HL-60/S4 (cell line): Measurements from ENCODE around the gene PTK7.

ENCODE experiments used
- in situ Hi-C: fragments of 300-500 bp; cut with MboI; formaldehyde crosslinking; loops from 2 replicates; pipeline ENCODE4 v1.14.3; 2022; ENCODE audit warnings: low sequenced_read_pairs

PTK7 gene

GRCh38 chr6:43175676-43176422 lies 99.7 kb downstream of the PTK7 start:
- in situ Hi-C loops = no loop called here

DNA sequence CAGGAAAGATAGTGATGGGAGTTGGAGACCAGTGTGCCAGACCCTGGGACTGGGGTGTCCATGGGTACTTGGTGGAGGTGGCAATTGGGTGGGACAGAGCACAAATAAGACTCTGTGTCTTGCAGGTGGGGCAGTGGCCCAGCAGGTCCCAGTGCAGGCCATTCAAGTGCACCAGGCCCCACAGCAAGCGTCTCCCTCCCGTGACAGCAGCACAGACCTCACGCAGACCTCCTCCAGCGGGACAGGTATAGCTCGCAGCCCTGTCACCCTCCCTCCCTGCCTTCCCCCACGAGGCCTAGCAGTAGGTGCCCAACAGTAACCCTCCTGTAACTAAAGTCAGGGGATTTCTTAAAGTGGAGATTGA lies 100.3 kb downstream of the PTK7 start:
- in situ Hi-C loops = no loop called here

DNA sequence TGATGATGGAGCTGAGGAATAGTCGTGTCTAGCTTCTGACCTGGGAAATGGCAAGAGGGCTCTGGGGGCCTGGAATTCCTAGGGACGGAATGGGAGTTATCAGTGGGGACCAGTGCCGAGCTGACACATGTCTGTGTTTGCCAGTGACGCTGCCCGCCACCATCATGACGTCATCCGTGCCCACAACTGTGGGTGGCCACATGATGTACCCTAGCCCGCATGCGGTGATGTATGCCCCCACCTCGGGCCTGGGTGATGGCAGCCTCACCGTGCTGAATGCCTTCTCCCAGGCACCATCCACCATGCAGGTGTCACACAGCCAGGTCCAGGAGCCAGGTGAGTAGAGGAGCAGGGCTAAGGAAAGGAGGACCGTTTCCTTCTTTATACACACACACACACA lies 102.0 kb downstream of the PTK7 start:
- in situ Hi-C loops = no loop called here

GRCh38 chr6:43178951-43179830 lies 103.1 kb downstream of the PTK7 start:
- in situ Hi-C loops = no loop called here

GRCh38 chr6:43180058-43180457 lies 103.9 kb downstream of the PTK7 start:
- in situ Hi-C loops = no loop called here

DNA sequence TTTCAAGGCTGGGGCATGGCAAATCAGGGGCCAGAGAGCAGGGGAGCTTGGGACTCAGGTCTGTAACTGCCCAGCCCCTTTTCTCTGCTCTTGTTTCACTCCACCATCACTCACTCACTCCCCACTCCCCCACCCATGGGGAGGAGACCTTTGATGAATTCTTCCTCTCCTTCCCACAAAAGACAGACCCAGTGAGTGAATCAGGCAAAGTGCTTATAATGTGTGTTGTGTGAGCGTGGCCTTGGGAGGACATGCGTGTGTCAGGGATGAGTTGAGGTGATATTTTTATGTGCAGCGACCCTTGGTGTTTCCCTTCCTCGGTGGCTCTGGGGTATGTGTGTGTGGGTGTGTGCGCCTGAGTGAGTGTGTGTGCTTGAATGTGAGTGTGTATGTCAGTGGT lies 104.9 kb downstream of the PTK7 start:
- in situ Hi-C loops = no loop called here

- in situ Hi-C loops = no loop called here
Observed at GRCh38 chr6:43181621-43181941, 105.5 kb downstream of the PTK7 start.

DNA sequence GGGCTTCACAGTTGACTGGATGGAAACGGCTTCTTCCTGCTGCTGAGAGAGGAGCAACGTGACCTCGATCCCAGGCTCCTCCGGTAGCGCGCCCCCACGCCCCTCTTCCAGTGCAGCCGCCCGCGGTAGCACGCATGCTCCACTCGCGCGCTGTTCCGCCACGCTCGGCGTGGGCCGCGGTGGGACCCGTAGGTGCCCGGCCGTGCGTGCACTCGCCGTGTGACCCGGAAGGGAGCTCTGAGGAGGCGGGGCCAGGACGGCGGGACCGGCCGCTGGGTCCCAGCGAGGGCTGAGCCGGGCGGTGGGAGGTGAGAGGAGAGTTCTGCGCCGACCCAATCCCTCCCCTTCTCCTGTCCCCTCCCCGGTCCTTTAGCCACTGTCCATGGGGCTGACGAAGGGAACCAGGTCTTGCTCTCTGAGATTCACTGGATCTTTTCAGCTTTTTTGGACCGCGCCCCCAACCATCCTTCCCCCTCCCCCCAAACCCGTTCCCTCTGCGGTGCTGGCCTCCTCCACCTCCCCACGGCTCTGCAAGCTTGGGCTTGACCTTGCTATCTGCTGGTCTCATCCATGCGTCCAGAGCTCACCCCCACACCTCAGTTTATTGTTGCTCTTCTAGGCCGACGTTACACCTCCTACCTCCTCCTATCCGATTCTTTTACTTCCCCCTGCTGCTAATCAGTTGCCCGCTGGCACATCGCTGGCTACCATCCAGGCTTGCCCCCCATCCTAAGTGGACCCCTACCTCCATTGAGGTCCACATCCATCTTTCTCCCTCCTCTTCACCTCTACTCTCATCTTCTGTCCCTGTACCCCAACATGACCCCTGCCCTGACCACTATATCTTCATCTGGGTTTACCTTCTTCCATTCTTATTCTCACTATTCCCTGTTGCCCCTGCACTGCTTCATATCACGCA lies 106.1 kb downstream of the PTK7 start, which contains the start of gene CUL9:
TSS of gene CUL9 (plus strand) at position 255 of the 919 bp plus-strand sequence. CDS start 2,115 bp downstream, outside the sequence.
- in situ Hi-C loops = no loop called here

GRCh38 chr6:43183441-43183840 lies 107.3 kb downstream of the PTK7 start:
- in situ Hi-C loops = no loop called here

- in situ Hi-C loops = no loop called here
Observed at GRCh38 chr6:43184268-43184985, 108.3 kb downstream of the PTK7 start.

DNA sequence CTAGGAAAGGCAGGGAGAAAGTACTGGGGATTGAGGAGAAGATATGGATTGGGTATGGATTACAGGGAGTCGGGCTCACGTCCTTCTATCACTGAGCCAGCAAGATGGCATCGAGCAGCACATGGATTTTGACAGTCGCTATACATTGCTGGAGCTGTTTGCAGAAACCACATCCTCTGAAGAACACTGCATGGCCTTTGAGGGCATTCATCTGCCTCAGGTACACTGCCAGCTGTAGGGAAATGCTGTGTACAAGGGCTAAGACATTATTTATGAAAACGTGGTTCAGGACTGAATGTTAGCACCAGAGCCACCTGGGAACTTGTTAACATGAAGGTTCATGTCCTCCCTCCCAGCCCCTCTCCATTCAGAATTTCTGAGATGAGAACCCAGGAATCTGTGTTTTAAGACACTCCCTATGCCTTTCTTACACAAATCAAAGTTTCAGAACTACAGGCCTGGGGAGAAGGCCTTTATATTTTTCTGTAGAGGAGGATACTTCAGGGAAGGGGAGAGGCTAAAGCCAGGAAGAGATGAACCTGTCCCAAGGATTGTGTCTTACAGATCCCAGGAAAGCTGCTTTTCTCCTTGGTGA lies 109.4 kb downstream of the PTK7 start:
- in situ Hi-C loops = no loop called here

DNA sequence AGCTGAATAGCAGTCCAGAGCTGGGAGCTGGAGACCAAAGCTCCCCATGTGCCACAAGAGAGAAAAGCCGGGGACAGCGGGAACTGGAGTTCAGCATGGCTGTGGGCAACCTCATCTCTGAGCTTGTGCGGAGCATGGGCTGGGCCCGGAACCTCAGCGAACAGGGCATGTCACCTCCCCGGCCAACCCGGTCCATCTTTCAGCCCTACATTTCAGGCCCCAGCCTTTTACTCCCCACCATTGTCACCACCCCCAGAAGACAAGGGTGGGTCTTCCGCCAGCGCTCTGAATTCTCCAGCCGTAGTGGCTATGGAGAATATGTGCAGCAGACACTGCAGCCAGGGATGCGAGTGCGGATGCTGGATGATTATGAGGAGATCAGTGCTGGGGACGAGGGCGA lies 109.9 kb downstream of the PTK7 start:
- in situ Hi-C loops = no loop called here

DNA sequence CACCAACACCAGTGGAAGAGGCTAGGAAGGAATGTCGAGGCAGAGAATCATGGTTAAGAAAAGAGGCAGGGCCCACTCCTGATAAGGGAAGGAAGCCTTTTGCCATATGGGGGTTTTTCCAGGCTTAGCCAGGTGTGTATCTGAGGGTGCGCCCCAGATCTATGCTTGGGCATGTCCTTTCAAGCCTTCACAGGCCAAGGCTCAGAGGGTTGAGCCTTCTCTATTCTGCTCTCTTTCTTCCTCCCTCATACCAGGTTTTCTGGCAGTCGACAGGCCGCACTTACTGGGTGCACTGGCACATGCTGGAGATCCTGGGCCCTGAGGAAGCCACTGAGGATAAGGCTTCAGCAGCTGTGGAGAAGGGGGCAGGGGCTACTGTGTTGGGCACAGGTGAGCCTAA lies 110.6 kb downstream of the PTK7 start:
- in situ Hi-C loops = no loop called here

DNA sequence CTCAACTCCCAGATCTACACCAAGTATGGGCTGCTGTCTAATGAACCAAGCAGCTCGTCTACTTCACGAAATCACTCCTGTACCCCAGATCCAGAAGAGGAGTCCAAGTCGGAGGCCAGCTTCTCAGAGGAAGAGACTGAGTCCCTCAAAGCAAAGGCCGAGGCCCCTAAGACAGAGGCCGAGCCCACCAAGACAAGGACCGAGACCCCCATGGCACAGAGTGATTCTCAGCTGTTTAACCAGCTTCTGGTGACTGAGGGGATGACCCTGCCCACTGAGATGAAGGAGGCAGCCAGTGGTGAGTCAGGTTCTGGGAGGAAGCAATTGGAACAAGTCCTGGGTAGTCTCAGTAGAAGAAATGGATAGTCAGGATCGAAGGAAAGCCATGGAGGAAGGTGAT lies 111.7 kb downstream of the PTK7 start:
- in situ Hi-C loops = no loop called here

GRCh38 chr6:43188426-43188825 lies 112.3 kb downstream of the PTK7 start:
- in situ Hi-C loops = no loop called here

- in situ Hi-C loops = no loop called here
Observed at GRCh38 chr6:43189776-43190304, 113.7 kb downstream of the PTK7 start.

DNA sequence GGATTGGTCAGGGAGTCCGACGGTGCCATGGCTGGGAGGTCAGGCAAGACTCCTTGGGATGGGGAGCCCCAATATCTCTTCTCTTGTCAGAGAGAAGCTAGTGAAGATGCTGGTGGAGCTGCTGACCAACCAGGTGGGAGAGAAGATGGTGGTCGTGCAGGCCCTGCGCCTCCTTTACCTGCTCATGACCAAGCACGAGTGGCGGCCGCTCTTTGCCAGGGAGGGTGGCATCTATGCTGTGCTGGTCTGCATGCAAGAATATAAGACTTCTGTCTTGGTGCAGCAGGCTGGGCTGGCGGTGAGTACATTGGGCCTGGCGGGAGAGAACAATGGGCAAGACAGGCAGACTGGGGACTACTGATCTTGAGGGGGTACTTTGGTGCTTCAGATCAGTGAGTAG lies 116.8 kb downstream of the PTK7 start:
- in situ Hi-C loops = no loop called here

DNA sequence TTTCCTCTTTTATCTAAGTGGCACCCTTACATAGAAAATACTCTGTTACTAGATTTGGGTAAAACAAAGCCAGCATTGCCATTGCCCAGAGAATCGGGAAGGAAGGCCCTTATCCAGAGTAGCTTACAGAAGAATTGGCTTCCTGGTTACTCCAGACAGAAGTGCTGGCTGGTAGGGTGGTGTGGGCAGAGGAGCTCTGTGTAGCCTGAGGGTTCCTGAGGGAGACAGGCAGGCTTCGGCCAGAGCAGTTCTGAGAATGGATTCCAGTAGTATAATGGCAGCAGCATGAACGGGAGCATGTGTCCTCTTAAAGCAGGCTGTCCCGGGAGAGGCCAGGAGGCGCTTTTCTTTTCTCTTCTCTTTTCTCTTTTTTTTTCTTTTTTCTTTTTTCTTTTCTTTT lies 117.8 kb downstream of the PTK7 start:
- in situ Hi-C loops = no loop called here

- in situ Hi-C loops = no loop called here
Observed at GRCh38 chr6:43196337-43196736, 120.2 kb downstream of the PTK7 start.

- in situ Hi-C loops = no loop called here
Observed at GRCh38 chr6:43199912-43200311, 123.8 kb downstream of the PTK7 start.
